ENCODE measurements around the gene TMEM53. TPM values are rescaled to one million over a fixed set of nuclear protein-coding genes. Genes with fewer than 3 reads are reported as not detected.
A peak's percentile ranks its signal among the peaks of the same experiment; 100 is the strongest.

Gene TMEM53
- total and polyA plus RNA-seq, 2 of the 8 experiments (the other 6 are each of a cell fraction or from before 2014, with no cell fraction given), result 6.7 to 27.9 TPM

- Histone ChIP-seq H3K4me2 (ENCODE audit: insufficient read depth in 1 of 2, low read depth in 2 of 2, low read length in 2 of 2) (no peak overlapping the region; a peak in 1 of 4 replicates), H3K4me3 (ENCODE audit: extremely low read depth in 1 of 4, insufficient read depth in 2 of 4, low read depth in 3 of 4, low read length in 4 of 4) (no peak overlapping the region), H3K14ac (ENCODE audit: insufficient read length) (no peak overlapping the region), H3K23ac (ENCODE audit: insufficient read length) (no peak overlapping the region), H4K8ac (ENCODE audit: extremely low read depth, insufficient read depth, low read length) (no peak overlapping the region), H2BK20ac (ENCODE audit: low read length) (no peak overlapping the region), H3K18ac (ENCODE audit: extremely low read depth, low read length) (no peak overlapping the region), H2AK5ac (ENCODE audit: low read depth, low read length) (no peak overlapping the region), H4K5ac (ENCODE audit: insufficient read length, low read depth, low read length) (no peak overlapping the region), H3K4me1 (replicated peaks in 1 of 4; ENCODE audit: control insufficient read depth in 3 of 4, insufficient read depth in 4 of 4, low read length in 3 of 4) (peaks cover 0 to 11% (median 4%) of the 10 kb centered on the region in 4 experiments; a peak in 6 of 7 replicates), H2AFZ (ENCODE audit: low read length) (no peak overlapping the region), H4K91ac (replicated peaks; ENCODE audit: insufficient read length, low read length) (no peak overlapping the region), H3K79me2 (ENCODE audit: control insufficient read depth in 1 of 2, insufficient read depth in 2 of 2, low read length in 2 of 2) (peaks cover 3 to 26% of the 10 kb centered on the region in 2 experiments; a peak in 3 of 4 replicates), H3K23me2 (ENCODE audit: low read depth, low read length) (no peaks in the 10 kb centered on the region; the same call in 1 of the 2 replicates), H3K9me3 (ENCODE audit: insufficient read depth in 2 of 2, low read depth in 1 of 2, low read length in 1 of 2) (no peaks in the 10 kb centered on the region), H2BK5ac (ENCODE audit: low read depth, low read length) (no peak overlapping the region), H4K20me1 (replicated peaks in 1 of 2; ENCODE audit: control insufficient read depth in 1 of 2, insufficient read depth in 2 of 2, low read length in 2 of 2) (peaks cover 6 to 10% of the 10 kb centered on the region in 2 experiments), H3K27me3 (replicated peaks in 1 of 4; ENCODE audit: control insufficient read depth in 3 of 4, extremely low read depth in 1 of 4, insufficient read depth in 3 of 4, low read length in 3 of 4) (no peaks in the 10 kb centered on the region), H3K36me3 (ENCODE audit: control insufficient read depth in 2 of 4, insufficient read depth in 4 of 4, low read length in 3 of 4) (peaks cover 33 to 63% (median 53%) of the 10 kb centered on the region in 4 experiments; a peak in 7 of 8 replicates), H2BK120ac (replicated peaks; ENCODE audit: low read depth, low read length) (no peak overlapping the region), H2BK12ac (ENCODE audit: low read depth, low read length) (no peak overlapping the region), H3K56ac (replicated peaks; ENCODE audit: insufficient read length, low read depth, low read length) (no peak overlapping the region), H3K9ac (replicated peaks in 1 of 4; ENCODE audit: extremely low read depth in 1 of 4, low read depth in 3 of 4, low read length in 3 of 4) (no peak overlapping the region), H3K79me1 (ENCODE audit: low read depth, low read length) (peaks cover 15% of the 10 kb centered on the region), H2BK15ac (ENCODE audit: low read length) (no peak overlapping the region), H3K4ac (replicated peaks; ENCODE audit: insufficient read length, low read depth, low read length) (no peak overlapping the region), H3K27ac (ENCODE audit: low read depth, low read length) (no peak overlapping the region)
- WGBS, 2 experiments (ENCODE audit: extremely low coverage in 1 of 2, insufficient coverage in 1 of 2, insufficient read length in 1 of 2, insufficient replicate concordance in 2 of 2, low coverage in 1 of 2, low lambda C conversion rate in 2 of 2, missing lambda C conversion rate in 1 of 2), result 89% methylated on average over 3 of the region's 3 CpGs; no CpG with 5 or more reads in 1 of the 2 experiments
- DNase-seq (ENCODE audit: low read depth in 1 of 2, low spot score in 2 of 2) (no peak), FAIRE-seq (no peak)
- CTCF ChIA-PET (ENCODE audit: partially characterized antibody), result interaction anchor here (1.0 to 15.0 kb wide), 9 partner anchors 9 to 417 kb away, joined by 3 to 197 read pairs (median 8); no protein-coding TSS in a partner anchor
- TF ChIP-seq POLR2AphosphoS5 (IDR thresholded peaks at IDR 0.05; ENCODE audit: low read depth, low read length) (0 out of 2 replicates have a peak, but pooled peaks have one; percentile 25), POLR2A (IDR thresholded peaks at IDR 0.05; ENCODE audit: control extremely low read depth in 1 of 2, low read depth in 2 of 2, low read length in 2 of 2) (peak in 1 of 2 experiments; percentile 1; a peak in 1 of 3 replicates), SIX5 (IDR thresholded peaks at IDR 0.05; ENCODE audit: low read depth, low read length) (no peak), TEAD4 (IDR thresholded peaks at IDR 0.05; ENCODE audit: low read depth, low read length) (no peak), CHD1 (IDR thresholded peaks at IDR 0.05; ENCODE audit: low read depth, low read length) (no peak), SUZ12 (IDR thresholded peaks at IDR 0.05; ENCODE audit: low read length) (no peak), TAF7 (optimal IDR thresholded peaks at IDR 0.05; ENCODE audit: borderline replicate concordance, low read depth, low read length) (no peak), RNF2 (IDR thresholded peaks at IDR 0.05; ENCODE audit: borderline replicate concordance, low read depth, low read length, missing control alignments, poor library complexity, severe bottlenecking) (no peak), JUN (IDR thresholded peaks at IDR 0.05; ENCODE audit: low read depth, low read length) (no peak)
- POLR2A ChIA-PET (ENCODE audit: partially characterized antibody), result interaction anchor here (1.0 to 30.8 kb wide), 9 partner anchors 6 to 551 kb away, joined by 3 to 633 read pairs (median 5); no protein-coding TSS in a partner anchor
Observed at GRCh38 chr1:44634606-44635189, 39.6 kb downstream of the TMEM53 start.

Measured in H1 (cell line).